Measurements from ENCODE around the gene TRIP10.

TRIP10 gene

DNA sequence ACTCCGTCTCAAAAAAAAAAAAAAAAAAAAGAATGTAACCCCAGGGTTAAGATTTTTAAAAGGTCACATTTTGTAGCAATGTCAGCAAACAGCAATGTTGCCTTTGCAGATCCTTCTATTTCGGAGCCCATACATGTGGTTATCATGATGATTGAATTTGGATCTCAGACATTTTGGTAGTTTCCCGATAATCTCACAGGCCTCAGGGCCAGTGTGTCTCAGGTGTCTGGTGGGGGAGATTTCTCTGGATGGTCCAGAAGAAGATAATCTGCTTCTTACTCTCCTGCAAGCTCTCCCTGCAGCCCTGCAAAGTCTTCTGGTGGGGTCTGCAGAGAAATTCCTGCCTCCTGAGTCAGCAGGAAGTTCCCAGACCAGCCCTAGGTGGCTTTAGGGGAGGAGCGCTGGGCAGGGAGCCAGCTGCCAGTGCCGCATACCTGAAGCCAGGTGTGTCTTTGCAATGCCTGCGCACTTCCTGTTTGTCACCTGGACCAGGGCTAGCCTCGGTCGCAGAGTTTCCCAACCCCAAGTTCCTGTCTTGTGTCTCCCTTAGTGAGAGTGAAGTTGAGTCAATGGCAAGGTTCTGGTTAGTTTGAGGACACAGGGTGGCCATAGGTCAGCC is 26.4 kb downstream of the TRIP10 start:
- Histone ChIP-seq H3K27ac (no peak overlapping the region), H3K4me3 (ENCODE audit: low read depth, low read length) (no peak overlapping the region), H3K36me3 (replicated peaks) (no peaks in the 10 kb centered on the region), H3K27me3 (replicated peaks) (no peaks in the 10 kb centered on the region)
- in situ Hi-C loops (cut with HindIII; ENCODE audit: low pct_ligation_motif_present, low sequenced_read_pairs) = no loop called here
- DNase-seq = no peak
- TF ChIP-seq, protein P1, sequence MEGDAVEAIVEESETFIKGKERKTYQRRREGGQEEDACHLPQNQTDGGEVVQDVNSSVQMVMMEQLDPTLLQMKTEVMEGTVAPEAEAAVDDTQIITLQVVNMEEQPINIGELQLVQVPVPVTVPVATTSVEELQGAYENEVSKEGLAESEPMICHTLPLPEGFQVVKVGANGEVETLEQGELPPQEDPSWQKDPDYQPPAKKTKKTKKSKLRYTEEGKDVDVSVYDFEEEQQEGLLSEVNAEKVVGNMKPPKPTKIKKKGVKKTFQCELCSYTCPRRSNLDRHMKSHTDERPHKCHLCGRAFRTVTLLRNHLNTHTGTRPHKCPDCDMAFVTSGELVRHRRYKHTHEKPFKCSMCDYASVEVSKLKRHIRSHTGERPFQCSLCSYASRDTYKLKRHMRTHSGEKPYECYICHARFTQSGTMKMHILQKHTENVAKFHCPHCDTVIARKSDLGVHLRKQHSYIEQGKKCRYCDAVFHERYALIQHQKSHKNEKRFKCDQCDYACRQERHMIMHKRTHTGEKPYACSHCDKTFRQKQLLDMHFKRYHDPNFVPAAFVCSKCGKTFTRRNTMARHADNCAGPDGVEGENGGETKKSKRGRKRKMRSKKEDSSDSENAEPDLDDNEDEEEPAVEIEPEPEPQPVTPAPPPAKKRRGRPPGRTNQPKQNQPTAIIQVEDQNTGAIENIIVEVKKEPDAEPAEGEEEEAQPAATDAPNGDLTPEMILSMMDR (IDR thresholded peaks at IDR 0.05; ENCODE audit: low read depth, low read length, missing control alignments) = no peak

GRCh38 chr19:6766357-6767080 is 27.0 kb downstream of the TRIP10 start:
- H3K4me3 ChIP-seq (ENCODE audit: low read depth, low read length) = no peak overlapping the region
- H3K36me3 ChIP-seq (replicated peaks) = no peaks in the 10 kb centered on the region
- in situ Hi-C loops (cut with HindIII; ENCODE audit: low pct_ligation_motif_present, low sequenced_read_pairs) = no loop called here
- TF ChIP-seq, protein P1 (IDR thresholded peaks at IDR 0.05; ENCODE audit: low read depth, low read length, missing control alignments) = no peak
- H3K27ac ChIP-seq = no peak overlapping the region
- no peak for DNase-seq
- no peaks in the 10 kb centered on the region for H3K27me3 ChIP-seq (replicated peaks)

GRCh38 chr19:6767081-6767356 is 27.5 kb downstream of the TRIP10 start:
- H3K36me3 ChIP-seq (replicated peaks) = no peaks in the 10 kb centered on the region
- no peak overlapping the region for H3K4me3 ChIP-seq (ENCODE audit: low read depth, low read length)
- TF ChIP-seq, protein P1 (IDR thresholded peaks at IDR 0.05; ENCODE audit: low read depth, low read length, missing control alignments) = no peak
- no peaks in the 10 kb centered on the region for H3K27me3 ChIP-seq (replicated peaks)
- in situ Hi-C loops (cut with HindIII; ENCODE audit: low pct_ligation_motif_present, low sequenced_read_pairs) = no loop called here
- DNase-seq = no peak
- no peak overlapping the region for H3K27ac ChIP-seq

DNA sequence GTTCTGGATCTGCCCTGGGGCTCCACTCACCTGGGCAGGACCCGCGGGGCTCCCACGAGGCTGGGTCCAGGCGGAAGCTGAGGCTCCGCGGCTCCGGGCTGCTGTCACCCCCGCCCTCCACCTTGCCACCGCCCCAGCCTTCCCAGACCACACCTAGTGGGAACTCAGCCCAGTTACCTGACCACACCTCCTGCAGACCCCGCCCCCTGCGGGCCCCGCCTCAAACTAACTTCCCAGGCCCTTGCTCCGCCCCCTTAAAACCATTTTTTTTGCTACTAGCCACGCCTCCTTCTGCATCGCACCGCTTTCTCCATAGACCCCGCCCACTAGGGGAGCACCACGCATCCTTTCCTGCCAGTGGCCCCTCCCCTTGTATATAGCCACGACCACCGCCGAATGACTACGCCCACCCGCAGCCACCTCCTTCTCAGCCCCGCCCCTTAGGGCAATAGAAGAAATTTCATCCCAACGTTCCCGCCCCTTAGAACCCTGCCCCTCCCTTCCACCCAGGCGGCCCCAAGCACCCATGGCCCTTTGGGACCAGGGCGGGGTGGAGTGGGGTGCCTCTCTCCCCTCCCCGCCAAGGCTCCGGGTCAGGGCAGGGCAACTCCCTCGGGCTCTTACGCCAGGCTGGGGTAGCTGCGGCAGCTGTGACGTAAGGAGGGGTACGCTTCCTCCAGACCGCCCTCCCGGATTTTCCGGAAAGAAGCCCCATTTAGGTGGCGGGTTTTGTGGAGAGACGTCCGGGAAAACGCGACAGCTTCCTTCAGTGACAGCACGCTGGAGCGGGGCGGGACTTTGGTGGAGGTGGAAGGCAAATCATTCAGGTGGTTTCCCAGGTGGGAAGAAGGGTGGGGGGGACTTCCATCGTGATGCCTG is 28.1 kb downstream of the TRIP10 start, which contains the start of gene SH2D3A:
Gene SH2D3A, minus strand, starts transcription at position 79 of the 879 bp plus-strand sequence. CDS start 3,687 bp downstream, outside the sequence.
- H3K4me3 ChIP-seq (ENCODE audit: low read depth, low read length) = no peak within 1 kb of the TSS
- no peaks in the 10 kb centered on the region for H3K27me3 ChIP-seq (replicated peaks)
- no peaks in the 10 kb centered on the region for H3K36me3 ChIP-seq (replicated peaks)
- TF ChIP-seq, protein P1 (IDR thresholded peaks at IDR 0.05; ENCODE audit: low read depth, low read length, missing control alignments) = no peak
- DNase-seq = peak; percentile 28
- in situ Hi-C loops (cut with HindIII; ENCODE audit: low pct_ligation_motif_present, low sequenced_read_pairs) = no loop called here
- no peak within 1 kb of the TSS for H3K27ac ChIP-seq

DNA sequence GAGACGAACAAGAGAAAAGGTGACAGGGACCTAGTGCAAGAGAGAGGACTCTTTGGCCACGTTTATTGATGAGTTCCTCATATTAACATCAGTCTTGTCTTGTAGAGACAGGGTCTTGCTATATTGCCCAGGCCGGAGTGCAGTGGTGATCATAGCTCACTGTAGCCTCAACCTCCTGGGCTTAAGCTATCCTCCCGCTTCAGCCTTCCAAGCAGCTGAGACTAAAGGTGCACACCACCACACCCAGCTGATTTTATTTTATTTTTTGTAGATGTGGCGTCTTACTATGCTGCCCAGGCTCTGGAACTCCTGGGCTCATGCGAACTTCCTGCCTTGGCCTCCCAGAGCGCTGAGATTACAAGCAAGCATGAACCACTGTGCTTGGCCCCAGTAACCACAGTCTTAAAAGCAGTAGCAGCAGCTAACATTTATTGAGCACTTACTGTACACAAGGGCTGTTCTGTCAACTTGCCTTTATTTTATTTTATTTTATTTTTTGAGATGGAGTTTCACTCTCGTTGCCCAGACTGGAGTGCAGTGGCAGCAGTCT is 28.8 kb downstream of the TRIP10 start:
- in situ Hi-C loops (cut with HindIII; ENCODE audit: low pct_ligation_motif_present, low sequenced_read_pairs) = no loop called here
- TF ChIP-seq, protein P1 (IDR thresholded peaks at IDR 0.05; ENCODE audit: low read depth, low read length, missing control alignments) = no peak
- no peaks in the 10 kb centered on the region for H3K36me3 ChIP-seq (replicated peaks)
- DNase-seq = no peak
- H3K27me3 ChIP-seq (replicated peaks) = no peaks in the 10 kb centered on the region
- no peak overlapping the region for H3K4me3 ChIP-seq (ENCODE audit: low read depth, low read length)
- H3K27ac ChIP-seq = no peak overlapping the region

Data from brain microvascular endothelial cell (primary cell).